CD4-positive, alpha-beta T cell treated with Interferon alpha-2 for 1 hour (primary cell): ENCODE data around the gene SCP2D1.

ENCODE experiments used
- DNase-seq, 2 donors: peaks; one replicate each; pipeline ENCODE4 v3.0.0-alpha.2; 2020 to 2022

SCP2D1 gene

DNA sequence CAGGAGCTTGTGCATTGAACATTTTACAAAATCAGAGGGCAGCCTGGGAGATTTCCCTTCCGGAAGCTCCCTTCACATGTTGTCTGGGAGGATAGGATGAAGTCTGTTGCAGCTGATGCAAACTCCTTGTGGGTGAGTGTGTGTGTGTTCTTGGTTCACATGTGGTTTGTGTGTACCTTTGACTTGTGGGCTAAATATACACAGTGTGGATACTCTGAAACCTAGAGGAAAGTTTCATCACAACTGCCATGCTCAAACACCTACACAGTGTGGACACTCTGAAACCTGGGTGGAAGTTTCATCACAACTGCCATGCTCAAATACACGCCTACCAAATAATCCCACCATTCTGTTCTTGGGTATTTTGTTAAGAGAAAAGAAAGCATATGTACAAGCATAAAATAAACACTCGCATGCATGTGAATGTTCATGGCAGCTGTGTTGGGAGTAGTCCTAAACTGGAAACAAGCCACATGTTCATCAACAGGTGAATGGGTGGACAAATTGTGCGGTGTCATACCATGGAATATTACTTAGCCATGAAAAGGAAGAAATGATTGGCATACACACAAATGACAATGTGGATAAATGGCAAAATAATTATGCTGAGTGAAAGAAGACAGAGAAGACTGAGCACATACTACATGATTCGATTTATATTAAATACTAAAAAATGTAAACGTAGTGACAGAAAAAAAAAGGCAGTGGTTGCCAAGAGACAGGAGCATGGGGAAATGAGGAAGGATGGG lies 1.8 kb downstream of the SCP2D1 start:
- no peak for DNase-seq

DNA sequence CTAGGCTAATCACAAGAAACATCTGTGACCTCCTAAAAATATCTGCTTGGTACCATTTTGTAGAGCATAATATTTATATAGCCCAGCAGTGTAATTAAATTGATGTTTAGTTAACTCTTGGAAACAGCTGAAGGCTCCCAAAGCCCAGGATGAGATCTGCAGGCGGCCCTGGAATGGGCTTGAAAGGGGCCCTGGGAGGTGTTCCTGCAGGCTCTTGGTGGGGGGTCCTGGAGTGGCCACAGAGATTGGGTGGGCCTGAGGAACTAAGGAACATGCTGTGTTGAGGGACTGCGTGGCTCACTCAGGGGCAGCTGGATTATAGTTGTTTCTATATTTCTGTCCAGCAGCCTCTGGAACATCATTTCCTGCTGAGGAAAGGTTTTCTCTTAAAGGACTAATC lies 9.2 kb downstream of the SCP2D1 start:
- no peak for DNase-seq

DNA sequence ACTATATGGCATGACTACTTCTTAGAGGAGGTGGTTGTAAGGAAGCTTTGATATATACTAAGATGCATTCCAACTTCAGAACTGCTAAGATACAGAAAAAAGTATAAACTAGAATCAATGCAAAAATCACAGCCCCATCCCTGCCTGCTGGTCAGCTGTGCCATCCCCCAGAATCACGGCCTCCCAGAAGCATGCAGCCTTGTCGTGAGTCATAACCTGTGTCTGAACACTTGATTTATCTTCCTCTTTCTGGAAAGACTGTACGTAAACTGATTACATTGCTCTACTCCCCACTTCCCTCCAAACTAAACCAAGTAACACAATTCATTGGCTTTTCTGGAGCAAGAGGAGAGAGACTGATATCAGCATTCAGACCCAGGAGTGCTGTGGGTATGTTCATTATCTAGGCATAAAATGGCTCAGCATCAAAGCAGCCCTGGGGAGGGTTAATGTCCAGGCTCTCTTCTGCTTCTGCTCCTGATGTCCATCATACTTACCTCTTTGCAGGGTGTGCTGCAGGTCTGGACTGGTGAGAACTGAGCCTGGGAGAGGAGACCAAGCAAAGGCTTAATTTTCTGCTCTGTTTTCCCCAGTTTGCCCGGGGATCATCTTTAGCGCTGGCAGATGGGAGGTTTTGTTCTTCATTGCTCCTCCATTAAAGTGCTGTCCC lies 18.4 kb downstream of the SCP2D1 start:
- no peak for DNase-seq

DNA sequence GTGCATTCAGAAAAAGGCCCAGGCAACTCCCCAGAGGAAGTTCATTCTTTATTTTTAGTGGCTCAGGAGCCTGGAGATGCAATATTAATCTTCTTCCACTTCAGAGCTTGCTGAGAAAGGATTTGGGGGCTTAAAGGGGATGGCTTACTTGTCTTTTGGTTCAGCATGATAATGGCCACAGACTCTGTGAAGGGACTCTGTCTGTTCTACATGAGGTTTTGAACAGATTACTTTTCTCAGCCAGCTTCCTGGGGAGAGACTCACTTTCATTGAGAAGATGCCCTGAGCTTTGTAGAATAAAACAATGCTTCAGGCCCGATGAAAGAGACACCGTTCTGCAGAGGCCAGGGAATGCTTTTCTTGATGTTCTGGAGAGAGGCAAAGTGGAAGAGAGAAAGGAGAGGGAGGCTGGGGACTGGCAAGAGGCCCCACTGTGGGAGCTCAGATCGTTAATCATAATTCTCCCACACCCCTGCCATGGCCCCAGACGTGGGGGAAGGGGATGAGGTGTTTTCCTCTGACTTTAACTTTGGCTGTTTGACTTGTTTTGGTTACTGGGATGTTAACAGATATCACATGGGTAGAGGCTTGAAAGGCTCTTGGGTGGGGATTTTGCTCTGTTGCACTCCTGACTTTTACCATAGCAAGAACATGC lies 19.1 kb downstream of the SCP2D1 start:
- DNase-seq = no peak

DNA sequence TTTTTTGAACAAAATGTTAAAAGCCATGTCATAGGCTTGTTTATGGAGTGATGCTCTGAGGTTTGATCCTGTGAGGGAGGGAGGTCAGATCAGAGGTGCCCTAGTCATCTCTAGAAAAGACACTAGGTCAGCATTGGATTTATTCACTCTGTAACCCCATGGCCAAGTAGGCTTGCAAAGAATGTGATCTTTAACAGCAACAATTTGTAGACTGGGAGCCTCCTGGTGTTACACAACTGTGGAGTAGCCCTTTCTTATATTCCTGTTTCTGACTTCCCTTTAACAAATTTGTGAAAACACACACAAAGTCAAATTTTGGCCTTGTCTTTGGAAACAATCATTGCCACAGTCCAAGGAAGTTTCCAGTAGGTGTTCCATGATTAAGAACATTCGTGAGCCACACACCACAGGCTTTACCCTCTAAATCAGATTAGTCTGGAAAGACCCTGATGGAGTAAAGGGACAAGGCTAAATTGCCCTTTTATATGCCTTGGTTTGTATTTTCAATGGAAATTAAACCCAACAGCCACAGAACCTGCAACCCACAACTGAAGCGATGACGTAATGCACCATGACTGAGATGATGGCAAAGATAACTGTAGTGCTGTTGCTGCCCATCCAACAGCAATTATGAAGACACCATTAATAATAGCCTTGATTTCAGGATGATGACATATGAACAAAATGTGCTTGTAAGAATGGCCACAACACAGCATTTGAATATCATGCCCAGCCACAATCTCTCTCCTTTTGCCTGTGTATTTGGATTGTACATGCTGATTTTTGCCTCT lies 22.1 kb downstream of the SCP2D1 start:
- DNase-seq = no peak

DNA sequence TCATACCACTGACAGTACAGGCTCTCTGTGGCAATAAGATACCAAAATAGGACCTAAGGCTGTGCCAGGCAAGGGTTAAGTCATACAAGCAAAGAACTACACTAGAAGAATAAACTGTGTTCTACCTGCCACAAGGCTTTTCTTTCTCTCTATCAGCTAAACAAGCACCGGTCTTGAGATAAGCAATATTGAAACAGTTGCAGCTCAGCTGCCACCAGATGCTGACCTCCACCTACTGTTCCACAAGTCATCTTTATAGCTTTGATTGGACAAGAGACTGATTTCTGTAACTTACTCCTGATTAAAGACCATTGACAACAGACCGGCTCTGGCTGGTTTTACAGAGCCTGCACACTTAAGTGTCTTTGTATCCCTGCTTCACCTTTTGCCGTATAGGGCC lies 24.1 kb downstream of the SCP2D1 start:
- no peak for DNase-seq

DNA sequence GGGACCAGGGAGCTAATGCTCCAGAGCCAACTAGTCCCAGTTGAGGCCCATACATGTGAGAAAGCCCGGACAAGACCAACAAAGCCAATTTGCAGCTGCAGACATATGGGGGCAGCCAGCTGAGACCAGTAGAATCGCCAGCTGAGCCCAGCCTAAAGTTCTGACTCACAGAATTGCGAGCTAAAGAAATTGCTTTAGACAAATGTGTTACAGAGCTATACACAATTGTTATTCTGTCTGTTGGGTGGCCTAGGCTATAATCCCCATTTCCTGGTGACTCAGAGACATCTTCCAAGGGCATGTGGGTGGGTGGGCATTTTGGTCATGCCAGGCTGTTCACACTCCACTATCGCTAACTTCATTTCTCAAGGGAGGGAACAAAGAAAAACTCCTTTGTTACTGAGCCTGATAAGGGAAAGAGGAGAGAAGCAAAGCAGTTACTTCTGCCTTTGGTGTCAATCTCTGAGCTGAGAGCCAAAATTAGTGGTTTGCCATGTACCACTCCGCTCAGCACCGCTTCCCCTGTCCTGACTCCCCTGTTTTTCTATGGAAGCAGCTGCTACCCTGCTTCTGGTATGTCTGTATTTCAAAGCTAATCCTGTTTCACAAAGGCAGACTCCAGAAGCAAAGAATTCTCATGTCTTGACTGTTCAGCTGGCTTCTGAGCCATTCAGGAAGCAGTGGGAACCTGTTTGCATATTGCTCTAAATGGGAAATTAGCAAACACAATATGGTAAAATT lies 26.1 kb downstream of the SCP2D1 start:
- no peak for DNase-seq

DNA sequence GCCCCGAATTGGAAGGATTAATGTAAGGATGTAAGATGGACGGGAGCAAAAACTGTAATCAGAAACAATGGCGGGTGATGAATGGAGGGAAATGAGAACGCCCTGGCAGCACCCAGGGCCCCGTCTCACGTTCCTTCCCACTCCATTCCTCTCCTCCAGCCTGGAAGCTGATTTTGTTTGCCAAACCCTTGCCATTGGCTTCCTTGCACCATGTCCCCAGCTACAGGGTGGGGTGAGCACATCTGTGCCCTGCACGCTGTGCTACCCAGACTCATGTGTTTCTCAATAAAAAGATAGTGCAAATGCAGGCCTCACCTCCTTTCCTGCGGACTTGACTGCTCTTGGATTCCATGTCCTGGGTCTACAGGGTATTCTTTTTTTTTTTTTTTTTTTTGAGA lies 26.7 kb downstream of the SCP2D1 start:
- no peak for DNase-seq

DNA sequence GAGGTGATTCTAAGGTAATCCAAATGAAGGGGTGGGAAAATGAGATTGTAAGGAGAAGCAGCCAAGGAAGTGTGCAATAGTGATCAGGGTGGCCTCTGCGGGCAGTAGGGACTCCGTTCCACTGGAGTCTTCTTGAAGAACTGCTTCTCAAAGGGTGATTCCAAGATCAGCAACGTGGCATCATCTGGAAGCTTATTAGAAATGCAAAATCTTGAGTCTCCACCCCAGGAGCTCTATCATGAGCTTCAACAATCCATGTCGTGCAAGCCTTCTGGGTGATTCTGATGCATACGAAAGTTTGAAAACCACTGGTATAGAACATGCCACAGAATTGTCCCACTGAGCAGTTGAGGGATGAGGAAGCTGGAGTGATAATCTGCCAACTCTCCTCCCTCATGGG lies 31.4 kb downstream of the SCP2D1 start:
- no peak for DNase-seq

DNA sequence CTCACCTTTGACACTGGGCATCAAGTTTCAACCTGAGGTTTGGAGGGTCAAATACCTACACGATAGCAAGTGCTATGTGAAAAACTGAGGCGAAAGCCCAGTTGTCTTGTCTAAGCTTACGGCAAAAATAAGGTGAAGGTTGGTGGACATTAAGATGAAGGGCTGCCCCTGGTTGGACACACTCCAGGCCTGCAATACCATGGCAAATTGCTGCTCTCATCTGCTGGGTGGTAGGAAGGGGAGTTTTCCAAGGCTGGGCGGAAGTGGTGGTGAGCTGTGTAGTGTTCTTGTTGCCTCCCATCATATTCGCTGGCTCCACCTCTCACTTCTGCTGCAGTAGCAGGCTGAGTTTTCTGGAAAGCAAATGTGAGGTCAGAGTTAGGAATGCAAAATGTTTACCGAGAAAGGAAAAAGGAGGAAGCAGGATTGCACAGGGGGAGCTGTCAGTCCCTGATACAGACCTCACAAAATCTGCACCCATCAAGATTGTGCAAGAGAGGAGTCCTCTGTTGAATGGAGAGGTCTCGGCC lies 33.7 kb downstream of the SCP2D1 start:
- no peak for DNase-seq

DNA sequence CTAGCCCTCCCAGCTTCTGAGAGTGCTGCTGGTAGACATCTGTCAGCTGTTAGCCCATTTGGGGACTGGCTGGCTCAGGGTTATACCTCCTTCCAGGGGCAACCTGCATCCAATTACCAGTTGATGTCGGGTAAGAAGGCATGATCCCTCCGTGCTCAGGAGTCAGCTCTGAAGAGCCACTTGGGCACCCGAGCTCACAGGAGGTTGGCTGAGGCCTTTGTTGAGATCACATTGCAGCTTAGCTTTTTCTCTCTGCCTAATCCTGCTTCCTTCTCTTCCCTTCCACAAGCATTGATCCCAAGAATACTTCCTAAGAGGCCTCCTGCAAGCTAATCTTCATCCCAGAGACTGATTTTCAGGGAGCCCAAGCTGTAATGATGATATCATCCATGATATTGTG lies 35.5 kb downstream of the SCP2D1 start:
- DNase-seq = no peak

DNA sequence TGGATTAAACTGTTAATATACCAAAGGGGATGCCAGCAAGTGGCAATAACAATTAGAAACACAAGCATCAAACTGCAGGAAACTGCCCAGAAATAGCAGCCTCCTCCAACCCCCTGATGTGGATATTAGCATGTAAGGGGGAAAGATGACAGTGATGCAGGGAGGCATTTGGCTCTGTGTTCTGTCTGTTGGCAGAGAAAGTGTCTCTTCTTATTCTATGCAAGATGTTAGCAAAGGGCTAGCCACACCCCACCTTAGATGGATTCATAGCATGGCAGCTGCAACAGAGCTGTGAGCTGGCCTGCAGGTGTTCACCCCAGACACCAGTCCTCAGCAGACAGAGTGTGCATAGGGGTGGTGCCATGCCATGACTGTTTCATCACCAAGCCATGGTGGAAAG lies 38.0 kb downstream of the SCP2D1 start:
- DNase-seq = no peak

DNA sequence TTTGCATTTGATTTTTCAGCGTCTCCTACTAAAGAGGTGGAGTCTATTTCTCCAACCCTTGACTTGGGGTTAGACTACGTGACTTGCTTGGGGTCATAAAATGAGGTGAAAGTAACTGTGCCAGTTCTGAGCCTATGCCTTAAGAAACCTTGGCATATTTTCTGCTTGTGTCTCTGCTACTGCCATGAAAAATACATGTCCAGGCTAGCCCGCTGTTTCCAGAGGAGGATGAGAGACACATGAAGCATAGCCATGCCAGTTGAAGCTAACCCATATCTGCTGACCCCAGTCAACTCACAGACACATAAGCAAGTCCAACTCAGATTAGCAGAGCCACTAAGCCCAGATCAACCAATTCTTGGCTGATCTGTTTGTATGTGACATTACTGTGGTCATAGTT lies 38.7 kb downstream of the SCP2D1 start:
- no peak for DNase-seq

DNA sequence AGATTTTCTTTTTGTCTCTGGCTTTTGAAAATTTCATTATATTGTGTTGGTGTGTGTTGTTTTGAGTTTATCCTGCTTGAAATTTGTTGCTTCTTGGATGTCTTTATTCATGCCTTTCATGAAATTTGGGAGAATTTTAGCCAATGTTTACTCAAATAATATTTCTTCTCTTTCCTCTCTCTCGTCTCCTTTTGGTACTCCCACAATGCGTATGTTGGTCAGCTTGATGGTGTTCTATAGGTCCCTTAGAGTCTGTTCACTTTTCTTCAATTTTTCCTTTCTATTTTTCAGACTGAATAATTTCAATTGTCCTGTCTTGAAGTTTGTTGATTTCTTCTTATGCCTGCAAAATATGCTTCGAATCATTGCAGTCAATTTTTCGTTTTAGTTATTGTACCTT lies 39.6 kb downstream of the SCP2D1 start:
- no peak for DNase-seq

DNA sequence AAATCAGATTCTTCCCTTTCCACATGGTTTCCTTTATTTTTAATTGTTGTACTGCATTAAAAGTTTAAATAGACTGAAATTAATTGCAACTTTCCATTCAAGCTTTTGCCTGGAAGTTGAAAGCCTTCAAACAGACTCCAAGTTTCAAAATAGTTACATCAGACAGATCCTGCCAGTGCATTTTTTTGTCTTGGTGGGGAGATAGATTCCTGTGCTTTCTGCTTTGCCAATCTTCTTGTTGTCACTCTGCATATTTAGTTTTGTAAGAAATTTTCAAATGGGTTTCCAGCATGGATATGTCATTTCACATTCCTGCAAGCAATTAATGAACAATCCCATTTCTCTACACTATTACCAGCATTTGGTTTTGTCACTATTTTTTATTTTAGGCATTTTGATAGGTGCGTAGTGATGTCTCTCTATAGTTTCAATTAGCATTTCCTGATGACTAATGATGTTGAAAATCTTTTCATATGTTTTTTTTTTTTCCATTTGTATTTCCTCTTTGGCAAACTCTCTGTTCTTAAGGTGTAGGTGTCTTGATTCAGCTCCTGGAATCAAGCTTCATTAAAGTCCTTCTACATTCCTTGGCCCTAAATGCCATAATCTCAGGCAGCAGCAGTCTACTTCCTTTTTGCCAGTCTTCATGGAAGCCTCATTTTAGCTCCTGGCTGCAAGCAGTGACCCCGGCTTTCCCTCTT lies 40.5 kb downstream of the SCP2D1 start:
- DNase-seq = no peak

DNA sequence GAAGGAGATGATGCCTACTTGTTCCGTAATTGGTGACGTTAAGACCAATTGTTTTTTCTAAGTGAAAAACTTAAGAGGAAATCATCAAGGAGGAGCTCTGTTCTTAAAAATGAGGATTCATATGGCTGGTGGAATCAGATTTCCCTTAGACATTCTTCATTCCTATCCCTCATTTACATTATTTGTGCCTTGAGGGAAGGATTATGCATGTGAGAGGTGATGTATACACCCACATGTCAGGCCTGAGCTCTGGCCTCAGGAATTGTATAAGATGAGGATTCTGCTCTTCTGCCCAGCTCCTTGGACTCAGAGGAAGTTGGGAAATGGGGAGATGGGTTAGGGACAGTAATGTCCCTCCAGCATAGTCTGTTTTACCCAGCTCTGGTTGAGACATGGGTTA lies 42.3 kb downstream of the SCP2D1 start:
- no peak for DNase-seq

DNA sequence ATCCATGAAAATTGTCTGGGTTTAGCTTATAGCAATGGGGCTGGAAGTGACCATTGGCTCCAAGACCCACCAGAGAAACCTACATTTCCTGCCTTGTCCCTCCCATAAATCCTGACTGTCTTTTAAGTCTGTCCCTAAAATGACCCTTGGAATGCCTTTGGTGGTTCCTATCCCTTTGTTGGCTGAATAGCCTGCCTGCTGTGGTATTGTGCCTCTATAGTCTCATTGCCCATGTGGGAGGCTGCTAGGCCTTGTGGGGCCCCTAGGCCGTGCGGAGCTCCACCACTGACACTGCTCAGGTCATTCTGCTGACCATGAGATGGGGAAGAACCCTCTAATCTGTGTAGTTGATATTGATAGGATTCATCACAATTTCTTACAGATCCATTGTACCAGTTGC lies 43.3 kb downstream of the SCP2D1 start:
- DNase-seq = no peak

DNA sequence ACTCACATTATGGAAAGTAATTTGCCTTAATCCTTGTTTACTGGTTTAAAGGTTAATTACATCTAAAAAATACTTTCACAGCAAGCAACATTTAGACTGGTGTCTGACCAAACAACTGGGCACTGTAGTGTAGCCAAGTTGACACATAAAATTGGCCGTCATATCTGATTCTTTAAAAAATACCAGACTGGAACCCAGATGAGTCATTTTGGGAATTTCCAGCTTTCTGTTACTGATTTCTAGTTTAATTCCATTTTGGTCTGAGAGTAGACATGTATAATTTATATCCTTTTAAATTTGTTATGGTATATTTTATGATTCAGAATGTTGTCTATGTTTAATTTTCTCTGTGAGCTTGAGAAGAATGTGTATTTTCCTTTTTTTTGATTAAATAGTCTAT lies 44.1 kb downstream of the SCP2D1 start:
- DNase-seq = no peak

DNA sequence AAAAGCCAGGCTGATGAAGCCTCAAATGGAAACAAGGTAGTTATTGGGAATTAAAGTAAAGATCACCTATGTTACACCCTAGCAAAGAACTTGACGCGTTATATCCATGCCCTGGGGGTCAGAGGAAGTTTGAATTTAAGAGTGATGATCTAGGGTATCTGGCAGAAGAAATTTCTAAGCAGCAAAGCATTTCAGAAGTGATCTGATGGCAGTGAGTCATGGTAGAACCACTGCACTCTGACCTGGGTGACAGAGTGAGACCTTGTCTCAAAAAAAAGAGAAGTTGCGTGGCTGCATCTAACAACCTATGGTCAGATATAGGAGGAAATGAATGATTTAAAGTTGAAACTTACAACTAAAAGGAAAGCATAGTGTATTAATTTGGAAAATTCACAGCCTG lies 45.2 kb downstream of the SCP2D1 start:
- no peak for DNase-seq
